ENCODE measurements around the gene RNF222.

GRCh38 chr17:8371786-8372185 lies 25.8 kb downstream of the RNF222 start:
- no peak for TF ChIP-seq CTCF (IDR thresholded peaks at IDR 0.05; ENCODE audit: low read length)
- TF ChIP-seq EZH2 (IDR thresholded peaks at IDR 0.05; ENCODE audit: borderline replicate concordance, low read length): no peak

Measured in OCI-LY1 (cell line).